ENCODE data around the gene PRKAB1.
"Not testable (repeated sequence)": the region's sequence is repeated elsewhere in the genome, so short reads cannot be mapped to it uniquely, and the experiment has no call there.

The PRKAB1 gene, protein sequence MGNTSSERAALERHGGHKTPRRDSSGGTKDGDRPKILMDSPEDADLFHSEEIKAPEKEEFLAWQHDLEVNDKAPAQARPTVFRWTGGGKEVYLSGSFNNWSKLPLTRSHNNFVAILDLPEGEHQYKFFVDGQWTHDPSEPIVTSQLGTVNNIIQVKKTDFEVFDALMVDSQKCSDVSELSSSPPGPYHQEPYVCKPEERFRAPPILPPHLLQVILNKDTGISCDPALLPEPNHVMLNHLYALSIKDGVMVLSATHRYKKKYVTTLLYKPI

DNA sequence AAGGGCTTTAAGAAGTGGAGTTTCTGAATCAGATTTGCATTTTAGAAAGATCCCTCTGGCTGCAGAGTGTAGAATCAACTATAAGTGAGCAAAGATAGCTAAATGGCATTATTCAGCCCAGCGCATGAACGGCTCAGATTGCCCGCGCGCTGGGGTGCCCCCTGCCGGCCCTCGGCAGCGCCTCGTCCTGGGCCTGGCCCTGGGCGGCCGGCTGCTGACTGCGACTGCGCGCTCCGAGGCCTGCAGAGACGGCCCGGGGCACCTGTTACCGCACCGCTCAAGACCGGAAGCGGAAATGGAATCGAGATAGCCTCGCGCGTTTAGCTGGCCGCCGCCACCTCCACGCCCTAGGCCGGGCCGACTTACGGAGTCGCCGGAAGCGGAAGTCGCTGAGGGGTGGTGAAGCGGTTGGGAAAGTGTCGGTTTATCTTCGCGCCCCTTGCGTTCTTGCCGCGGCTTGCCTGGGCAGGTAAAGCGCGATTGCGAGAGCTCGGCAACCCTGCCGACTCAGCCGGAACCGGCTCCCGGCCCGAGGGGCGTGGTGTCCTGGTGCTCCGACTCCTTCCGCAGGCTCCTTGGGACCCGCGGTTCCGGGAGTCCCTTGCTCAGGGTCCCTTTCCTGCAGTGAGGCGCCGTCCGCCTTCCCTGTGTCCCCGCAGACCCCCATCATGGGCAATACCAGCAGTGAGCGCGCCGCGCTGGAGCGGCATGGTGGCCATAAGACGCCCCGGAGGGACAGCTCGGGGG, at the start of gene PRKAB1:
Gene PRKAB1, plus strand, starts transcription at position 557 of the 747 bp plus-strand sequence. Its CDS starts 112 bp downstream, at position 669.
- DNase-seq (ENCODE audit: low read depth in 2 of 2, low spot score in 1 of 2): peak; percentile 83 to 90

DNA sequence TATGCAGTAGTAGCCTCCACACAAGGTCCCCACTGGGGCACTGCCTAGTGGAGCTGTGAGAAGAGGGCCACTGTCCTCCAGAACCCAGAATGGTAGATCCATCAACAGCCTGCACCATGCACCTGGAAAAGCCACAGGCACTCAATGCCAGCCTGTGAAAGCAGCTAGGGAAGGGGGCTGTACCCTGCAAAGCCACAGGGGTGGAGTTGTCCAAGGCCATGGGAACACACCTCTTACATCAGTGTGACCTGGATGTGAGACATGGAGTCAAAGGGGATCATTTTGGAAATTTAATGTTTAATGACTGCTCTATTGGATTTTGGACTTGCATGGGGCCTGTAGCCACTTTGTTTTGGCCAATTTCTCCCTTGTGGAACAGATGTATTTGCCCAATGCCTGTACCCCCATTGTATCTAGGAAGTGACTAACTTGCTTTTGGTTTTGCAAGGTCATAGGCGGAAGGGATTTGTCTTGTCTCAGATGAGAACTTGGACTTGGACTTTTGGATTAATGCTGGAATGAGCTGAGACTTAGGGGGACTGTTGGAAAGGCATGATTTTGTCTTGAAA, 49.5 kb upstream of the PRKAB1 start:
- DNase-seq (ENCODE audit: low read depth in 2 of 2, low spot score in 1 of 2): not testable (repeated sequence)

DNA sequence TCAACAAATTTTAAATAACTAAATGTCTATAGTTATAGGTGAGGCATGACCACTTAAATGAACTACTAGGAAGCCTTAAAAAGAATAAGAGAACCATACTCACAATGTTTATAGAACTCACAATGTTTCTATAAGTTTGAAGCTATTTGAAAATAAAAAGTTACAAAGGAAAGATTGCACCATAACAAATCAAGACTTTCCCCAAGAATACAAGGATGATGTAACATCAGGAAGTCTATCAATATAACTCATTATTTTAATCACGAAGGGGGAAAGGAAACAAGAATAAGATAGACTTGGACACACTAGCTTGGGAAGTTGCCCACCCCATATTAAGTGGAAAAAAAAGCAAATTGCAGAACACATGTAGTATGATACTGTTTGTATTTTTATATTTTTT, 47.4 kb upstream of the PRKAB1 start:
- DNase-seq (ENCODE audit: low read depth in 2 of 2, low spot score in 1 of 2): no peak

DNA sequence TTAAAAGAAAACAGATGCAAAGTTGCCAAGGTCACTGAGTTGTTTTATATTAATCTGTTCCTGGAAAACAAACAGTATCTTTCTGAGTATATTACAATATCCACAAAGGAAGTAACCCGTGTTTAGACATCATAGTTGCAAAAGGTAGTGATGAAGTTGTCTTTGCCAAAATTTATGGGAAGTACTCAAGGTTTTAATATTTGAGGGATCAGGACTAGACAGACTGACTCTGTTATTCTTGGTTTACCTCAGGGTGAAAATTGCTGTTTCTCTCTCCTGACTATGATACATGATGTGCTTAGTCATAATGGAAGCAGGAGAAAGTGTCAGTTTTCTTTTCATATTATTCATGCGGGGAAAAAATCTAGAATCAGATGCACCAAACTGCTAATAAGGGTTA, 46.1 kb upstream of the PRKAB1 start:
- DNase-seq (ENCODE audit: low read depth in 2 of 2, low spot score in 1 of 2): no peak

DNA sequence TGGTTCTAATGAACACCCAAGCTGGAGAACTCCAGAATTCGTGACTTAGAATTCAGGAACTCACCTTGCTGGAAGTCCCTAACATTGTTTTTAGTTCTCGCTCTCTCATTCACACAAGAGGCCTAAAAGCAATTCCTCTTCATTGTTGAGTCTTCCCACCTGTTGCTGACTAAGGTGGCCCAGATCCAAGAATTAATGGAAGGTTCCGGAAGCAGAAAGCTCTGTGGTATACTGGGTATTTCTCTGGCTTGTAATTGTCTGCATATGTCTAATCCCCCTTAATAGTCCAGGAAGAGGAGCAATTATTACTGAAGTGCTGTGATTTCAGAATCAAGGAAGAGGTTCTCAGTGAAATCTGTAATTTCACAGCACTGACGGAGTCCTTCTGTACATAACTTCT, 43.0 kb upstream of the PRKAB1 start:
- DNase-seq (ENCODE audit: low read depth in 2 of 2, low spot score in 1 of 2): no peak

DNA sequence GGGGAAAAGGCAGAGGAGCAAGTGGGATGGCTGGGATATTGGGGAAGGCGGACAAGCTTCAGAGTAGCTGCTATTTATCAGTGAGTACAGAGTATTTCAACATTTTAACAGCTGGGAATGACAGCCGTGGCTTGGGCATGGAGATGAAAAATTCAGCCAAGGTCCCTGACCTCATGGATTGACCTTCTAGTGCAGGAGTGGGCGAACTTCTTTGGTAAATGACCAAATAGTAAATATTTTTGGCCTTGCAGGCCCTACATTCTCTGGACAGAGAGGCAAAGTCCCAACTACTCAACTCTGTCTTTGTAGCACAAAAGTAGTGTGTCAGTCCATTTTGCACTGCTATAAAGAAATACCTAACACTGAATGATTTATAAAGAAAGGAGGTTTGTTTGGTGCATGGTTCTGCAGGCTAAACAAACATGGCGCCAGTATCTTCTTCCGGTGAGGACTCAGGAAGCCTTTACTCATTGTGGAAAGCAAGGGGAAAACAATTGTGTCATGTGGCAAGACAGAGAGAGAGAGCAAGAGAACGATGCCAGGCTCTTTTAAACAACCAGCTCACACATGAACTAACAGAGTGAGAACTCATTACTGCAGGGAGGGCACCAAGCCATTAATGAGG, 40.8 kb upstream of the PRKAB1 start:
- DNase-seq (ENCODE audit: low read depth in 2 of 2, low spot score in 1 of 2): no peak

DNA sequence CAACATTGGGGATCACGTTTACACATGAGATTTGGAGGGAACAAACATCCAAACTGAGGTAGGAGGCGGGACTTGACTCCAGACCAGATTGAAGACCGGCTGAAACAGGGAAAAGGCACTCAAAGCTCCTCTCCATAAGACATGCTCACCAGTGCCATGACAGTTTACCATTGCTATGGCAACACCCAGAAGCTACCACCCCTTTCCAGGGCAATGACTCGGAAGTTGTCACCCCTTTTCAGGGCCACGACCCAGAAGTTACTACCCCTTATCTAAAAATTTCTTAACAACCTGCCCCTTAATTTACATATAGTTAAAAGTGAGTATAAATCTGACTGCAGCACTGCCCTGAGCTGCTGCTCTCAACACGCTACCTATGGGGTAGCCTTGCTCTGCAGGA, 40.2 kb upstream of the PRKAB1 start:
- no peak for DNase-seq (ENCODE audit: low read depth in 2 of 2, low spot score in 1 of 2)

DNA sequence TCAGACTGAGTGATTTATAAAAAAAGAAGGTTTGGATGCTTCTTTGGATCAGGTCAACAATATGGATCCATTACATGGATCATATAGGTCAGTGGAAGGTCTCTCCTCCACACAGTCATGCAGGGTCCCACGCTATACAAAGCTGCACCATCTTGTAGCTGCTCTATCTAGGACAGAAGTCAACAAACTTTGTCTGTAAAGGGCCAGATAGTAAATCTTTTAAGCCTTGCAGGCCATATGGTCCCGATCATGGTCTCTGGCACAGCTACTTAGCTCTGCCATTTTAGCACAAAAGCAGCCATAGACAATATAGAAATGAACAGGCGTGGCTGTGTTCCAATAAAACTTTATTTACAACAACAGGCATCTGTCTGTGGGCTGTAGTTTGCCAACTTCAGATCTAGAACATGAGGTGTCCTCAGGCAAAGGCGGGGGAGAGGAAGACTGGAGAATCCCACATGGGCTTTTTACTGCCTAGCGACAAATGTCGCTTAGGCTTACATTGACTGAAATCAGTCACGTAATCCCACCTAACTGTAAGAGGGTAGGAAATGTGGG, 37.6 kb upstream of the PRKAB1 start:
- no peak for DNase-seq (ENCODE audit: low read depth in 2 of 2, low spot score in 1 of 2)

DNA sequence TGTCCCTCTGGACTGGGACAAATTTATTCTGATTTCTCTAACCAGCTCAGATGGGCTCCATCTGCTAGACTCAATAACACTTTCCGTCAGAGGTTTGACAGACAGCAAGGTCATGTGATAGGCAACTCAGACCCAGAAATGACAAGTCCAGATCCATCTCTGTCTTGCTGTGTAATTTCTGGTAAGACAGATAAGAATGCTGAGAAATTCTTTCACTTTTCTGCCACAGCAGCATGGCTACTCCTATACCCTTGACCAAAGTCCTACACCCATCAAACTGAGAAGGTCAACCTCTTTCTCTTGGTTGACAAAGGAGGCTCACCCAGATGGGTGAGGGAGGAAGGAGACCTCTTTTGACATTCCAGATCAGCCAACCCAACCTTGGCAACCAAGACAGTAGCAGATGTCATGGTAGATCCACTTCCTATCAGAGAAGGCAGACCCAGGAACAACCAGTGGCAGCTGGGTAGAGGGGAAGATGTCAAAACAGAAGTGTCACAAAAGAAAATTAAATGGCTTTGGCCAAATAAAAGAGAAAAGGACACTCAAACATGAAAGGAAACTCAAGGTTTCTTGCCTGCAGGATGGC, 36.9 kb upstream of the PRKAB1 start:
- DNase-seq (ENCODE audit: low read depth in 2 of 2, low spot score in 1 of 2): no peak

DNA sequence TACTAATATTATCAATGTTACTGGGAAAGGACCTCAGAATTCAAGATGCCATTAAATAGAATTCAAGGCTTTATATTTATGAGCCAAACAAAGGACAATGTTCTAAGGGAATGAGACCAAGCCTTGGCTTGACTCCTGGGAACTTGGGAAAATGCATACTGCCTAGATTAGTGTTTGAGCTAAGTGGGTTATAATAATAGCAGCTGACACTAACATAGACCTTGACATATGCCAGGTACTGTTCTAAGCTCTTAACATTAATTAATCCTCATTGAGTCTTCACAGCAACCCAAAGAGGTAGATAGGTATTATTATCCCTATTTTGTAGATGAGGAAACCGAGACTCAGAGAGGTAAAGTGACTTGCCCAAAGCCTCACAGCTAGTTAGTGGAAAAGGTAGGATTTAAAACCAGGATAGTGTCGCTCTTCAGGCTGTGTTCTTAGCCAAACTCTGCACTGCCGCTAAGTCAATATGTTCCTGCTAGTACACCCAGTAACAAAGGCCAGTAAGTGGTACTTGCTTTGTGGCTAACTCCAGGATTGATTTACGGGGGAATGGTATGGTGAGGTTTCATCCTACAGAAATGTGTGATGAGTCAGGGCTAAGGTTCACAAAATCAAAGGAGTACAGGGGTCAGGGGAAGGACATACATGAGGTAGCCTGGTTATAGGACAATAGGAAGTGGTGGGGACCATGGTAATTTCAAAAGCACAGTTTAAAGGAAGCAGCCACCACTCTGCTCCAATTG, 35.8 kb upstream of the PRKAB1 start:
- no peak for DNase-seq (ENCODE audit: low read depth in 2 of 2, low spot score in 1 of 2)

DNA sequence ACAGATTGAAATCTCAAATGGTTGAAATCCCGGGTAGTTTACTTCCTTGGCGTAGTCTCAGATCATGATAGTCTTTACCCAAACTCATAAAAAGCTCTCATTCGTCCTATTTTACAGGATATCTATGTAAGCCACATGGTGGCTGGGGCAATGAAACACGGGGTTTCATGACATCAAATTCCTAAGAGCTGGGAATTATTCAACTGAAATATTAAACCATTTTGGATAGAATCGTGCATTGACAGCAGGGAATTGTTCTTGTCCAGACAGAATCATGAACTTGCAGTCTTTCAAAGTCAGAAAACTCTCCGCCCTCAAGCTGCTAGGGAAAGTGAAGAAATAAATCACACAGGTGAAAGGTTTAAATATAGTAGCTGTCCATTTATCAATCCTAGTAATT, 33.2 kb upstream of the PRKAB1 start:
- DNase-seq (ENCODE audit: low read depth in 2 of 2, low spot score in 1 of 2): no peak

DNA sequence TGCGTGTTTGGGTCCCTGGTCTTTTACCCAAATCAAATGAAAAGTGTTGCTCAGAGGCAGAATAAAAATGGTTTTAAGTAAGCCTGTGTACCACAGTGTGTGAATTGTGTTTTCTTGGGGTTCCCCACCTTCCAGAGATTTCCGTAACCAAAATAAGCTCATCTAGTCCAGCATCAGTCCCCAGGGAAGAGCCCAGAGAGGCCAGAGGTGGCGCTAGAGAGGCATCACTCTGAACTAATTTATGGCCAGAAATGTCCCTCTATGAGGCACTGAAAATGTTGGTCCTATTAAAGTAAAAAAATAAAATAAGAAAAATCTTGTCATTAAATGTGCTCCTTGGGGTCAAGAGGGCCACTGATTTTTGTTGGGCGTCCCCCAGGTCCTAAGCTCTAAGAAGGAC, 24.9 kb upstream of the PRKAB1 start:
- no peak for DNase-seq (ENCODE audit: low read depth in 2 of 2, low spot score in 1 of 2)

DNA sequence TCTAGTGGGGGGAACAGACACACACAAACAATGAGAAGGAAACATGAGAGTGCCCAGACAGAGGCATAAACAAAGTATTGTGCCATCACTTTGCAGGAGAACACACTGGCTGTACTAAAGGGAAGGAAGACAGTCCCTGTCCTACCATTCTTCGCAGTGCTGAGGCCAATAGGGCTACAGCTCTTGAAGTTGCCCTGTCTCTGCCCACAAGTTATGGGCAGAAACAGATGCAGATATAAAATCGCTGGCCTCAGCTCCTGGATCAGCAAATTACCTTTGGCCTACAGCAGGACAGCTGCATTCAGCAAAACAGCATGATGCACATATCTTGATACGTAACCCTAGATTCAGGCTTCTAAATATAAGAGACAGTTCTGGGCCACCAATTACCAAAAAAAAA, 23.0 kb upstream of the PRKAB1 start:
- no peak for DNase-seq (ENCODE audit: low read depth in 2 of 2, low spot score in 1 of 2)

DNA sequence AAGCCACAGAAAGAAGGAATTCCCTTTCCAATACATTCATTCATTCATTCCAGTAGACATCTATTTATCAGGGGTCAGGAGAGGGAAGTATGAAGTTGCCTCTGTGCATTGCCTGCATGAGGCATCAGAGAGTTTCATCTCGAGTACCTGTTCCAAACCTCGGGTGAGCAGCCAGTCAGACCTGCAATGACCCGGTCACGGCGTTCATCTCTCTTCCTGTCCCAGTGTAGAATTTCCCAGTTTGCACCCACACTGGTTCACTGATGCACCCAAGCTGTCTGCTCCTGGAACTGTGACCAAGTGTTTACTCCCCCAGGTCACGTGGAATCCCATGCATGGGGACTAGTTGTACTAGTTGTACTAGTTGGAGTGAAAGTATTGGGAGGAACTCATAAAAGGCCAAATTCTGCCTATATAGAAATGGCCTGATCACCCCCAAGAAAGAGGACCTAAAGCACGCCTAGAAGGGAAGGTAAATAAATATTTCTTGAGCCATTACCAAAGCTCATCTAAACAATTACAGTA, 22.3 kb upstream of the PRKAB1 start:
- no peak for DNase-seq (ENCODE audit: low read depth in 2 of 2, low spot score in 1 of 2)

DNA sequence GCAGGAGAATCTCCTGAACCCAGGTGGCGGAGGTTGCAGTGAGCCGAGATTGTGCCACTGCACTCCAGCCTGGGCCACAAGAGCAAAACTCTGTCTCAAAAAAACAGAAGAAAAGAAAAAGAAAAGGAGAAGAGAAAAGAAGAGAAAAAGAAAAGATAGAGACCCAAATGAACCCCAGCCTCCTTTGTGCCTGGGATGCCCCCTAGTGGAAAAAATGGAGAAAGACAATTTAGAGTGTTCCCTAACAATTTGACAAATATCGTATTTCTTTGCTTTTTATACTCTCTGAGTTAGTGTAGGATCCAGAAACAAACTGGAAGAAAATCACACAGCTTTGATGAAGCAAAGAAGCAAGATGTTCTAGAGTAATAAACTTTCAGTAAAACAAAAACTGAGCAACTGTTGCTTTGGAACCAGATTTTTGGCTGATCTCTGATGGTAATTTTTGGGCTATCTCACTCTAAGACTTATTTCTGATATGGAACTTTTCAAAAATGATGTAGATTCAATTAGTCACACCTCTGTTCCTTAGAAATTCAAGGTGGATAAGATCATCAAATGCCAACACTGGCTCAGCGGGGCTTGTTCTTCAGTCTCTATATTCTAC, 18.6 kb upstream of the PRKAB1 start:
- no peak for DNase-seq (ENCODE audit: low read depth in 2 of 2, low spot score in 1 of 2)

DNA sequence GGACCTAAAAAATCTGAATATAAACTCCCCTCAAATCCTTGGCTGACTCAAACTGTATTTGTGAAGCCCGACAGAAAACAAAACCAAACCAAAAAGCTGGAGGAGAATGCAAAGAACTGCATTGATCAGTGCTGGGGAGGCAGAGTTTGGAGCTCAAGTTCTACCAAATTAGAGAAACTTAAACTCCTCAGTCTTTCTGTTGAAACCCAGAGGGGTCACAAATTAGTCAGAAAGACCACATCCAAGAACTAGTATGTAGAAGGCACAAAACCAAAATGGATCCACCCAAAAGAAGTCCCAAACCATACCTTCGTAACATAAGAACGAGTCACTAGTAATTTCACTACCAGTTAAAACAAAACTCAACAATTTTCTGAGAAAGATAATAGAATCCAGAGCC, 15.3 kb upstream of the PRKAB1 start:
- no peak for DNase-seq (ENCODE audit: low read depth in 2 of 2, low spot score in 1 of 2)

DNA sequence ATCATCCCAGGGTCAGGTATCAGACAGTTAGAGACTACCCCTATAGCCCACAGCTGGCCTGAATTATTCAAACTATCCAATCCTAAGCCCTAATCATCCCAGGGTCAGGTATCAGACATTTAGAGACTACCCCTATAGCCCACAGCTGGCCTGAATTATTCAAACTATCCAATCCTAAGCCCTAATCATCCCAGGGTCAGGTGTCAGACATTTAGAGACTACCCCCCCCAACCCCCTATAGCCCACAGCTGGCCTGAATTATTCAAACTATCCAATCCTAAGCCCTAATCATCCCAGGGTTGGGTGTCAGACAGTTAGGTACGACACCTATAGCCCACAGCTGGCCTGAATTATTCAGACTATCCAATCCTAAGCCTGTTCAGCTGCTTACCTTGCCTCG, 10.9 kb upstream of the PRKAB1 start:
- DNase-seq (ENCODE audit: low read depth in 2 of 2, low spot score in 1 of 2): not testable (repeated sequence)

DNA sequence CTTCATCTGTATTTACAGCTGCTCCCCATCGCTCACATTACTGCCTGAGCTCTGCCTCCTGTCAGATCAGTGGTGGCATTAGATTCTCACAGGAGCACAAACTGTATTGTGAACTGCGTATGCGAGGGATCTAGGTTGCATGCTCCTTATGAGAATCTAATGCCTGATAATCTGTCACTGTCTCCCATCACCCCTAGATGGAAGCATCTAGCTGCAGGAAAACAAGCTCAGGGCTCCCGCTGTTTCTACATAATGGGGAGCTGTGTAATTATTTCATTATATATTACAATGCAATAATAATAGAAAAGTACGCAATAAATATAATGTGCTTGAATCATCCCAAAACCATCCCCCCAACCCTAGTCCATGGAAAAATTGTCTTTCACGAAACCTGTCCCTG, 9.8 kb upstream of the PRKAB1 start:
- DNase-seq (ENCODE audit: low read depth in 2 of 2, low spot score in 1 of 2): not testable (repeated sequence)

DNA sequence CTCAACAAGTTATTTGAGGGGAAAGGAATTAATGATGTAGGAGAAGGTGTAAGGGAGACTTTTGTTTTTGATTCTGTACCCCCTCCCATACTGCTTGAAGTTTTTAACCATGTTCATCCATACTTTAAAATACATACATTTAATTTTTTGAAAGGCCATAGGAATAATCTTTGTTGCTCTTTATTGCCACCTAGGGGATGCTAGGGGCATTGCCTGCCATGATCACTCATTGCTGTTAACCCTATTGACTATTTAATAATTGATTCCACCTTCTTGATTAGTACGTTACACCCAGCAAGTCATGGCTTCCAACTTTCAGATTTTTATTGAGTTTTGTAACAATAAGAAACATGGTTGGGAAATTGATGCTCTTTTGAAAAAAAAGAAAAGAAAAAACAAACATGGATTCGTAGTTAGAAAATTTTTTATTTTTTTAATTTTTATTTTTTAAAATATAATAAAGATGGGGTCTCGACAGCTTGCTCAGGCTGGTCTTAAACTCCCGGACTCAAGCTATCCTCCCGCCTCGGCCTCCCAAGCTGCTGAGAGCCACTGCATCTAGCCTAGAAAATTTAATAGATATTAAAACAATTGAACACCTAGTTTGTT, 8.5 kb upstream of the PRKAB1 start:
- DNase-seq (ENCODE audit: low read depth in 2 of 2, low spot score in 1 of 2): peak in 1 of 2 donors; percentile 20

DNA sequence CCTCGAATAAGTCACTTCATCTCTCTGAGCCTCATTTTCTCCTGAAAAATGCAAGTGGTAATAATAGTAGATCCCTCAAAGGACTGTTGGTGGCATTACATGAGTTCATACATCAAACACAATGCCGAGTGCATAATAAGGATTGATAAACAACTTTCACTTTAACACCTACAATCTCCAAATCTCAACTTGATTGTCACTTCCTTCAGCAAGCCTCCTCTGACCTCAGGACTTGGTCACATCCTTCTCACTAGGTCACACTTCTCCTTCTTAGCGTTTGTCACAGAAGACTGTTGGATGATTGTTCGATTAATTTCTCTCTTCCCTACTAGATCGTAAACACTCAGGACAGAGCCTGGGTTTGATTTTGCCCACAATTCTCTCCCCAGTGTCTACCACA, 7.9 kb upstream of the PRKAB1 start:
- DNase-seq (ENCODE audit: low read depth in 2 of 2, low spot score in 1 of 2): no peak

Measured in stimulated activated CD8-positive, alpha-beta memory T cell treated with anti-CD3 and anti-CD28 coated beads, Interleukin-4, amount 100 ng/mL, for 4 hours (primary cell).